ENCODE results near the gene LRRC8E. TPM values are rescaled to one million over a fixed set of nuclear protein-coding genes. Genes with fewer than 3 reads are reported as not detected.

The LRRC8E gene
- total and polyA plus RNA-seq, 2 of the 8 experiments (the other 6 are each of a cell fraction or from before 2014, with no cell fraction given), result 2.7 to 2.9 TPM

- TF ChIP-seq KDM4A (IDR thresholded peaks at IDR 0.05; ENCODE audit: low read depth, low read length, severe bottlenecking) (no peak), NRF1 (IDR thresholded peaks at IDR 0.05; ENCODE audit: low read depth, low read length) (no peak), MAX (IDR thresholded peaks at IDR 0.05) (no peak), ASH2L (IDR thresholded peaks at IDR 0.05; ENCODE audit: low read length) (no peak)
These were observed 38.7 kb downstream of the LRRC8E start (continued) for GRCh38 chr19:7926727-7927604.

Data from H1 (cell line).